Measurements from ENCODE around the gene SPEF2.
"Not testable (repeated sequence)": the region's sequence is repeated elsewhere in the genome, so short reads cannot be mapped to it uniquely, and the experiment has no call there.

The SPEF2 gene

DNA sequence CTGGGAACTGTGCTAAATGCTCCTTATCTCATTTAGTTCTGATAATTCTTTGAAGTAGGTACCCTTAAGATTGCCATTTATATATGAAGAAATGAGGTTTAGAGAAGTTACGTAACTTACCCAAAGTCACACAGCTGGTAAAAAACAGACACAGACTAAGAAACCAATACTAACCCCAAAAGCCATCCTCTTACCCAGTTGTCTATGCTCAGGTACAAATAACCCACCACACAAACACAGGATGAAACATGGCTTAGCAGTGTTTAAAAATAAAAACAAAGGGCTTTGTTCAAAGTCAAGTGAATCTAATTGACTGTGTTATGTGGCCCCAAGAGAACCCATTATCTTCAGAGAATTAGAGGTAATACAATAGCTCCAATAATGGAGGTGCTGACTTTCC is 202.0 kb downstream of the SPEF2 start:
- no peak for DNase-seq (ENCODE audit: low spot score)

- no peak for DNase-seq (ENCODE audit: low spot score)
Measured at GRCh38 chr5:35820735-35821134, 203.1 kb downstream of the SPEF2 start.

DNA sequence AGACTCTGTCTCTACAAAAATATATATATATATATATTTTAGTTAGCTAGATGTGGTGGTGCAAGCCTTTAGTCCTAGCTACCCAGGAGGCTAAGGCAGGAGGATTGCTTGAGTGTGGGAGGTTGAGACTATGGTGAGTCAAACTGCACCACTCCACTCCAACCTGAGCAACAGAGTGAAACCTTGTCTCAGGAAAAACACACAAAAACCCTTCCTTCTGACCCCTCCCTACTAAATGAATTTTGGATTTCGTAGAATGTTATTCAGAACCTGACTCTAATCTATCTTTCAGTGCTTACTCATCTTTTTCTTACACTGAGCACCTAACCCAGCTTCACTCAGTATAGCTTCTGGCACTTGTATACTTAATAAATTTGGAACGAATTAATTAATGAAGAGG is 203.8 kb downstream of the SPEF2 start:
- no peak for DNase-seq (ENCODE audit: low spot score)

GRCh38 chr5:35822511-35822910 is 204.8 kb downstream of the SPEF2 start:
- DNase-seq (ENCODE audit: low spot score): no peak

GRCh38 chr5:35823347-35824098 is 205.9 kb downstream of the SPEF2 start:
- DNase-seq (ENCODE audit: low spot score): no peak

- DNase-seq (ENCODE audit: low spot score): no peak
Measured at GRCh38 chr5:35826056-35826455, 208.4 kb downstream of the SPEF2 start.

DNA sequence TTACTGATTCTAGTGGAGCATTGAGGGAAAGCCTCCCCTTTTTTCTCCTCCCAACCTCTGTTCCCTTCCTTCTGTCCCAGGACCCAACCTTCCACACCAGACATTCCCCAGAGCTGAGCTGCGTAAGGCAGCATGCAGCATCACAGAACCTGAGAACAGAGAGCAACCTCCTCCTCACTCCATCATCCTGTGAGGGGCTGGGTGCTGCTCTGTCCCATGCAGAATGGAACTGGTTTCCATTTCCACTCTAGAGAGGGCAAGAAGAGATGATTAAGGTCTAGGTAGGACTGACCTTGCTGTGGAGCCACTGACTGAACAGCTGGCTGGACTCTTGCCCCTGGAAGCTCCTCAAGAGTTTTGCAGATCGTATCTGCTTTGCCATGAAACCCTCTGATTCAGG is 208.9 kb downstream of the SPEF2 start:
- no peak for DNase-seq (ENCODE audit: low spot score)

DNA sequence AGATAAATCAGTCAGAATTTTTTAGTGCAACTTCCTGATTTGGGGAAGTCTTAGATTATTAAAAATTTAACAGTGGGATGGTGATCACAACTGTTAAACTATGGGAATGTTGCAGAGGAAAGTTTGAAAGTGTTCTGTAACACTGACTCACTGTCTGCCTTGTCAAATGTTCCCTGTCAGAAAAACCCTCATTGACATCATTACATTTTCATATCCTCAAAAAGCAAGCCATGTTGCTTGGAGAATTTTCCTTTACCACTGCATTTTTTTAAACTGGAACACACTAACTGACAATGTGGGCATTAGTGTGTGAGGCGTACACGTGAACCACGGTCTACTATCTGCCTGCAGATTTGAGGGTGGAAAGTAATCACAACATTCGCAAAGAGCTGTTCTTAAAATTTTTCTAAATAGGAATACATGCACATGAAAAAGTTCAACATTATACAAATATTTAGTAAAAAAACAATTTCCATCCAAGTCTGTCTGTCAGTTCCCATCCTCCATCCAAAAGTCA is 210.5 kb downstream of the SPEF2 start:
- DNase-seq (ENCODE audit: low spot score): no peak

GRCh38 chr5:35830587-35830986 is 212.9 kb downstream of the SPEF2 start:
- no peak for DNase-seq (ENCODE audit: low spot score)

- DNase-seq (ENCODE audit: low spot score): no peak
Measured at GRCh38 chr5:35832762-35833161, 215.1 kb downstream of the SPEF2 start.

DNA sequence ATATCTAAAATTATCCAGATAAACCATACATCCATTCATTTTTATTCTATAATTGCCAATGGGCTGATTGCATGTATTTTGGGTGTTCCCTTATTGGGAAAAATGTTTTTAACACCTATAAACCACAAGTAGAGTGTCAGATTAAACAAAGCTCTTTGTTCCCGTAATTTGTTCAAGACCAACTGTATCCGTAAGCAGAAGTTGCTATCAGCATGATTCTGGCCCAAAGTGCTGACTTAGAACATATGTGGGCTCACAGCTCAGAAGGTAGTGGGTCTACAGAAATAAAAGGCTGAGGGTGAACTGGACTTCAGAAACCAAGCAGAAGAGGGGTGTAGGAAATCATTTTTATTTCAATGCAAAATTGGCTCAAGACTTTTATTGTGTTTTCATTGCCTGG is 215.6 kb downstream of the SPEF2 start:
- no peak for DNase-seq (ENCODE audit: low spot score)

DNA sequence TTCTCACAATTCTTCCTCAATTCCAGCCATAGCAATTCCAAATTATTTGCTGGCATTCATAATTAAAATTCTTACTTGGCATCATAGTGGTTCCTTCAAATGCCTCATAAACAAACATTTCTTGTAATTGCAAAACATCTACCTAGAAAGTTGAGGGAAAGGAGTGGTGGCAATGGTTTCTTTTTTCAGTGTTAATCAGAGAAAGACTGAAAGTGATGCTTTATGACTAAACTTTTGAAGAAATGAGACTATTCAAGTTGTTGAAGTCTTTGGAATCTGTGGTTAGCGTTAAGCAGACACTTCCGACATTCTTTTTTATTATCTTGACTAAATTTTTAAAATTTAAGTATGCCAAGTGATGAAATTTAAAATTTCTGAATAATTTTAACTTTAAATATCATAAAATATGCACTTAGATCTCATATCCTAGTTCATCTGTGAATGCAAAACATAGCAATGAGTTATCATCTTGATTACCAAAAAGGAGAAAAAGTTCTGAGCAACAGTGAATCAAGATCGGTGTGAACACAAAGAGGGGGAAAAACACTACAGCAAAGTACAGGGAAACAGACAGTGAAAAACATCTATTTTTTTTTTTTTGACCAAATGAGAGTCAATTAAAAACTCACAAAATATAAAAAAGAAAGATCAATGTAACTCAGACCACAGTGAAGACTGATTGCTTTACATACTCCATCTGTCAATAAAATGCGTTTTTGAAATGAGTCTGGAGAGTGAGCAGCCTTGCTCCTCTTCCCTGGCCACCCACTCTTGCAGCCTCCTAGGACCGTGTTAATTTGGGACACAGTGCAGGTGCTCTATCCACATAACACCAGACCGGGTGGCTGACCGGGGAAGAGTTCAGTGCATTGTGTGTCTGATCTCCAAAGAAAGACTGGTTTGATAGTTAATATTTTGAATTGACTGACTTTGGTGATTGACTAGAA is 218.4 kb downstream of the SPEF2 start:
- DNase-seq (ENCODE audit: low spot score): no peak

- no peak for DNase-seq (ENCODE audit: low spot score)
Measured at GRCh38 chr5:35838370-35839042, 220.8 kb downstream of the SPEF2 start.

- no peak for DNase-seq (ENCODE audit: low spot score)
Measured at GRCh38 chr5:35842856-35843255, 225.2 kb downstream of the SPEF2 start.

DNA sequence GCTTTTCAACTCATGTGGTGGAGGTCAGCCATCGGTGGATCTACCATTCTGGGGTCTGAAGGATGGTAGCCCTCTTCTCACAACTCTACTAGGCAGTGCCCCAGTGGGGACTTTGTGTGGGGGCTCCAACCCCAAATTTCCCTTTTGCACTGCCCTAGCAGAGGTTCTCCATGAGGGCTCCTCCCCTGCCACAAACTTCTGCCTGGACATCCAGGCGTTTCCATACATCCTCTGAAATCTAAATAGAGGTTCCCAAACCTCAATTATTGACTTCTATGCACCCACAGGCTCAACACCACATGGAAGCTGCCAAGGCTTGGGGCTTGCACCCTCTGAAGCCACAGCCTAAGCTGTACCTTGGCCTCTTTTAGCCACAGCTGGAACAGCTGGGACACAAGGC is 227.8 kb downstream of the SPEF2 start:
- not testable (repeated sequence) for DNase-seq (ENCODE audit: low spot score)

DNA sequence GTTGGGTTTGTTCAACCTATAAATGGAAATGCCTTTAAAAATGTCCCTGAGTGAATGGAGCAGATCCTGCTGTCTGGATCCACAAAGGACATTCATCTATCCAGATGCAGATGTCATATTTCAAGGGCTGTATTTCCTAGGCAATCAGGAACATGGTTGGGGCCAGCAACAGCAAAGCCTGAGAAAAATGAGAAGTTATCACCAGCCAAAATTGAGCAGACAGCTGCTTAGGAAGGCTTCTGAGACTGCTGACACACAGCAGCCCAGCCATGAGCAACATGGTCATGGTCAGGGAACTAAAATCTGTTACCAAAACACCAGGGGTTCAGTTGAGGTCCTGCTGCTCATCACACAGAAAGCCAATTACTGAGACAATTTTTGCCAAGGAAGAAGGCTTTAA is 229.8 kb downstream of the SPEF2 start:
- DNase-seq (ENCODE audit: low spot score): no peak

DNA sequence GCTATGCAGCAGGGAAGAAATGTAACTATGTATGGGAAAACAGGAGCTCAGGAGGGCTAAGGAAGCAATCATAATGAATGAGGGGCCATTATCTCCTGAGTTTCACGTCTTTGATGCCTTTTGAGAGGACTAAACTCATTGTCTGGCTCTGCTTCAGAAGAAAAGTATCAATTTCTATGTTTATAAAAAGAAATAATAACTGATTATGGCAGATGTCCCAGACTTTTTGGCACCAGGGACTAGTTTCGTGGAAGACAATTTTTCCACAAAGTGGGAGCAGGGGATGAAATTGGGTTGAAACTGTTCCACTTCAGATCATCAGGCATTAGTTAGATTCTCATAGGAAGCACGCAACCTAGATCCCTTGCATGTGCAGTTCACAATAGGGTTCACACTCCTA is 230.3 kb downstream of the SPEF2 start:
- no peak for DNase-seq (ENCODE audit: low spot score)

GRCh38 chr5:35849860-35850259 is 232.2 kb downstream of the SPEF2 start:
- DNase-seq (ENCODE audit: low spot score): no peak

GRCh38 chr5:35850967-35851680 is 233.5 kb downstream of the SPEF2 start:
- no peak for DNase-seq (ENCODE audit: low spot score)

- no peak for DNase-seq (ENCODE audit: low spot score)
Measured at GRCh38 chr5:35852084-35852734, 234.5 kb downstream of the SPEF2 start.

GRCh38 chr5:35852773-35853172 is 235.1 kb downstream of the SPEF2 start:
- no peak for DNase-seq (ENCODE audit: low spot score)
